22Rv1 (cell line): ENCODE data around the gene TMEM255A.

Experiments used
- H3K27ac ChIP-seq: fragments of 450-650 bp; 2 replicates; pipeline ENCODE4 v1.5.1; 2017
- CTCF ChIP-seq: fragments of 450-650 bp; IDR thresholded peaks from 2 replicates; pipeline ENCODE4 v1.5.1; 2017; ENCODE audit warnings: mild to moderate bottlenecking
- ZFX ChIP-seq: fragments of 450-650 bp; IDR thresholded peaks from 2 replicates; pipeline ENCODE4 v1.6.1; 2017; ENCODE audit warnings: antibody characterized with exemption, borderline replicate concordance

The TMEM255A gene

DNA sequence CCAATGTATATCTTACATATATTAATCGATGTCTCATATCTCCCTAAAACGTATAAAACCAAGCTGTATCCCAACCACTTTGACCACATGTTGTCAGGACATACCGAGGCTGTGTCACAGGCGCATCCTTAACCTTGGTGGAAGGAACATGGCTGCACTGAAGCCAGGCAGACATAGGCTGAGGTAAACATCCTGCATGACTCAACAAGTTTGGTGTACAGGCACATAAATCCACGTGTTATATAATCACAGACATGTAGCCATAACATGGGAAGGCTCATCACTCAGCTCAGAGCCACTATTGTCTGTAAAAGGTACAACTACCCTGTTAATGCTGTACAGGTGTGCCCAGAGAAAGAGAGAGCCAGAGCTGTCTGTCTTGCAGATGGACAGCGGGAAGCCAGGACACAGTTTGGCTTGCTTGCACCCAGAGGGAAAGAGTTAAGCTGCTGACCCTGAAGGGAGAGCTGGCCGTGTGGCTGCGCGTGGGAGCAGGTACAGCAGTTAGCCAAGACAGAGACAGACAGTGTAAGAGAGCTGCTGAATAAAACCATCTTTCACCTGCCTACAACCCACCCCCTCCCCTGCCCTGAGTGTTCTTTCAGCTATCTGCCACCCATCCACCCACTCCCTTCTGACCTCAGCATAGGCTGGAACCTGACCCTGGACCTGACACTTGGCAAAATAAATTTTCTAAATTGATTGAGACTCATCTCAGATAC, 82.9 kb downstream of the TMEM255A start:
- no peak overlapping the region for H3K27ac ChIP-seq
- TF ChIP-seq ZFX (no peak), CTCF (no peak)

DNA sequence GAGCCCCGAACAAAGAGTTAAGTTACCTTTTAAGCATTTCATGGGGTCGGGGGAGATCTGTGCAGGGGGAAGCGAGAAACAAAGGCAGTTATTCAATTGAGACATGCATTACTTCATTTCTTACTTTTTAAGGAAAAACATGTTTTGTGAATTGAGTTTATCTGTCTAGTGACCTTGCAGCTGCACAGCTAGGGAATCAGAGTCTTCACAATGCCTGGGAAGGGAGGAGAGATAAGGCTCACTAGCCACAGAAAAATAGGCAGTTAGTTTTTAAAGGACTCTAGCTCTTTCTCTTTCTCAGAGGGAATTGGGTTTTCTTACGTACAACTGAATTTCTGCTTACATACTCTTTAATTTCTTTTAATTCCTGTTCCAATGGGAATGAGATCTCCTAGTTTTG, 86.9 kb downstream of the TMEM255A start:
- H3K27ac ChIP-seq = no peak overlapping the region
- no peak for TF ChIP-seq ZFX
- TF ChIP-seq CTCF = no peak

- TF ChIP-seq ZFX = no peak
- TF ChIP-seq CTCF = no peak
- H3K27ac ChIP-seq = no peak overlapping the region
Measured at GRCh38 chrX:120223374-120223773, 87.9 kb downstream of the TMEM255A start.

GRCh38 chrX:120213438-120214265, 97.6 kb downstream of the TMEM255A start:
- TF ChIP-seq ZFX = no peak
- peak; percentile 72 for TF ChIP-seq CTCF
- H3K27ac ChIP-seq = no peak overlapping the region
